Stimulated activated CD4-positive, alpha-beta T cell treated with anti-CD3 and anti-CD28 coated beads, Interleukin-4, amount 100 ng/mL, for 24 hours (primary cell): ENCODE measurements around the gene ALOX12.
"Not testable (repeated sequence)": the region's sequence is repeated elsewhere in the genome, so short reads cannot be mapped to it uniquely, and the experiment has no call there.

Experiments
- DNase-seq: peaks from one replicate; pipeline ENCODE4 v3.0.0-alpha.2; 2020

ALOX12 gene

GRCh38 chr17:7047566-7047965, 51.7 kb downstream of the ALOX12 start:
- peak; percentile 57 for DNase-seq

DNA sequence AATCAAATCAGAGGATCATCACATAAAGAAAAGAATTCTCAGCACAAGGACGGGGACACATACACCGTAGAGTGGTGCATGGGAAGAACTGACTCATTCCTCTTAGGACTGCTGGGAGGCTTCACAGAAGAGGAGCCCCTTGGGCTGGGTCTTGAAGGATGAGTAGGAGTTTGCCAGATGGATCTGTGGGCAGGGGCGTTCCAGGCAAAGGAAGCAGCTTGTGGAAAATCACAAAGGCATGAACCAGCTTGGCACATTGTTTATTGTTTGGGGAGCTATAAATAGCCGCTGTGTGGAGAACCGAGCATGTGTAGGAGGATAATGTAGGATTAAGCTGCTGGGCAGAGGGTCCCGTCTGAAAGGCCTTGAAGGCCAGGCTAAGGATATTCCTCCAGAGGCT, 53.1 kb downstream of the ALOX12 start:
- DNase-seq: no peak

DNA sequence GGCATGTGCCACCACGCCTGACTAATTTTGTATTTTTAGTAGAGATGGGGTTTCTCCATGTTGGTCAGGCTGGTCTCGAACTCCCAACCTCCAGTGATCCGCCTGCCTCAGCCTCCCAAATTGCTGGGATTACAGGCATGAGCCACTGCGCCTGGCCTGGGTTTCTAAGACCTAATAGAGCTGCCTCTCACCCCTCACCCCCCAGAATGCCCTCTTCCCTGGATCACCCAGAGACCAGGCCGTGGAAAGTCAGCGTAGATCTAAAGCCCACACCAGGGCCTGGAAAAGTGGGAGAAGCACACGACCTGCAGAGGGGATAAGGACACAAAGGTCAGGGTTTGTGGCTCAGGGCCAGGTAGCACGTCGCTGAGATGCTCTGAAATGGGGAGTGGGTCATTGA, 54.7 kb downstream of the ALOX12 start:
- not testable (repeated sequence) for DNase-seq

DNA sequence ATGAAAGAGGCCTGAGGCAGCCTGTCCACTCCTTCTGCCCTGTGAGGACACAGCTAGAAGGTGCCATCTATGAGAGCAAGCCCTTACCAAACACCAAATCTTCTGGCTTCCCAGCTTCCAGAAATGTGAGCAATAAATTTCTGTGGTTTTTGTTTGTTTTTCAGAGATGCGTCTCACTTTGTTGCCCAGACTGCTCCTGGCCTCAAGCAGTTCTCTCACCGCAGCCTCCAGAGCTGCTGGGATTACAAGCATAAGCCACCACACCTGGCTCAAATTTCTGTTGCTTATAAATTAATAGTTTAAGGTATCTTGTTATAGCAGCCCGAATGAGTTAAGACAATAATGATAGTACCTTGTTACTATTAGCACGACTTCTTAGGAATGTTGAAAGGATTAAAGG, 60.5 kb downstream of the ALOX12 start:
- DNase-seq: no peak

- DNase-seq: no peak
Measured at GRCh38 chr17:7058831-7059447, 63.1 kb downstream of the ALOX12 start.
